ENCODE results near the gene RASA4B.
"Not testable (repeated sequence)": the region's sequence is repeated elsewhere in the genome, so short reads cannot be mapped to it uniquely, and the experiment has no call there.

DNA sequence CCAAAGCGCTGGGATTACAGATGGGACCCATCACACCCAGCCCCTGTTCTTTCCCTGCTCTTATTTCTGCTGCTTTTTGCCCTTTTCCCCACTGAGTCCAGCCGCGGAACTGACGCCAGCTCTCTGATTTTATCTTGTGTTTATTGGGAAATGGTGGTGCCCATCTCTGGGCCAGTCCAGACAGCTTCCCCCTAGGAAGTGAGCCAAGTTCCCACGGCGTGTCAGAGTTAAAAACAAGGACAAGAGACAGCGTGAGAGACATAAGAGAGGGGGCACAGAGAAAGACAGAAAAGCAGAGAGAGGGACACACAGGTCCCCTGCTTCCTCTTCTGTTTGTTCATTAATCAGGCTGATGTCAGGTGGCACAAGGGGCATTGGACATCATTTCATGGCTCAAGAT is 14.0 kb upstream of the RASA4B start:
- TF ChIP-seq POLR2A, CTCF (IDR thresholded peaks at IDR 0.05): not testable (repeated sequence)
